K562 (cell line): Measurements from ENCODE around the gene ABCC9. TPM values are rescaled to one million over a fixed set of nuclear protein-coding genes. Genes with fewer than 3 reads are reported as not detected.

ENCODE experiments used
- FOXK1 ChIP-seq: sonication (generic); formaldehyde crosslinking; IDR thresholded peaks from 2 replicates; pipeline ENCODE4 v1.8.0; 2022; ENCODE audit warnings: missing genetic modification reagents, mild to moderate bottlenecking, borderline replicate concordance
- GTF2F1 ChIP-seq: IDR thresholded peaks from 2 replicates; pipeline ENCODE4 v1.6.1; 2011; ENCODE audit warnings: low read depth, low read length, improper control_type of control experiment
- NFATC3 ChIP-seq: fragments of 450-650 bp; IDR thresholded peaks from 2 replicates; pipeline ENCODE4 v1.6.1; 2017; ENCODE audit warnings: mild to moderate bottlenecking
- POLR2H ChIP-seq: IDR thresholded peaks from 2 replicates; pipeline ENCODE4 v1.6.1; 2016; ENCODE audit warnings: missing genetic modification characterization, low read depth, mild to moderate bottlenecking, control low read depth, missing compliant biosample characterization, moderate library complexity
- RB1 ChIP-seq: fragments of 450-650 bp; IDR thresholded peaks from 2 replicates; pipeline ENCODE4 v1.6.1; 2017; ENCODE audit warnings: low read depth, mild to moderate bottlenecking
- ZNF766 ChIP-seq: fragments of 200-800 bp; sonication (Bioruptor generic); conservative IDR thresholded peaks from 2 replicates; pipeline ENCODE4 v1.6.1; 2016; ENCODE audit warnings: missing genetic modification characterization, missing compliant biosample characterization
- polyA plus RNA-seq, 8 experiments: library from polyadenylated mRNA; depleted of rRNA in 4 of 8; stranded (reverse) in 5 of 8; unstranded in 3 of 8; fragments of >200 nt; fragmentation: Nextera tagmentation in 2 of 8; fragmentation: Illumina TruSeq in 1 of 8; extraction: Ambion mirVana in 2 of 8; extraction: Trizol in 1 of 8; gene quantifications; 2 replicates each; pipeline versions ENCODE4 v1.2.1 to v1.2.3, GENCODE V29; 2011 to 2014; ENCODE audit warnings: inconsistent platforms in 1 of 8, missing spikeins in 1 of 8
- total RNA-seq, 7 experiments: library from RNA; depleted of rRNA in 6 of 7; stranded (reverse); fragments of >200 nt in 6 of 7; fragmentation: Illumina TruSeq in 2 of 7; extraction: Trizol in 2 of 7; gene quantifications; 2 replicates each; pipeline versions ENCODE4 v1.2.1 to v1.2.3, GENCODE V29; 2011 to 2021; ENCODE audit warnings: low replicate concordance in 1 of 7
- TF ChIP-seq, protein P1 (sequence below): sonication (generic); formaldehyde crosslinking; IDR thresholded peaks from 2 replicates; pipeline ENCODE4 v1.8.0; 2022; ENCODE audit warnings: mild to moderate bottlenecking, missing genetic modification reagents
- TF ChIP-seq, protein P2 (sequence below): sonication (generic); formaldehyde crosslinking; IDR thresholded peaks from 2 replicates; pipeline ENCODE4 v1.5.0; 2020; ENCODE audit warnings: missing genetic modification reagents

The ABCC9 gene
- total and polyA plus RNA-seq, 9 of the 15 experiments (the other 6 are each of a cell fraction or from before 2014, with no cell fraction given): 0.05 to 0.40 (median 0.18) TPM

DNA sequence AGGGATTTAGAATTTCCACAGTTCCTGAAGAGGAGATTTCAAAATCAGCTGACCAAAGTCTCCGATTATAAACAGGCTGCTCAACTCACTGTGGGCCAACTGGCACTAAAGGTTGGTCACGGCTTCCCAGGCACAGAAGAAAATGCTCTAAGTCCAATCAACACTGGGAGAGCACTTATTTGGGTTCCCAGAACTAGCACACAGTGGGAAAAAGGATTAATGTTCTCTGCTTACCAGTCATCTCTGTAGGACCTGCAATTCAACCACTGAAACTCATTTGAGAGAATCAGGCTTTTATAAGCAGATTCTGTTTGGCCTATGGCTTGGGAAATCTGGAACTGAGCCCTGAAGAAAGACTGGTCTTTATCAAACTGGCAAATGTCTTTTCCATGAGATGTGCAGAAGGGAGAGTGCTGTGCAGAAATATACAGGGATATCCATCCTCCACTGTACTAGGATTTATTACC, 49.4 kb downstream of the ABCC9 start (continued):
- TF ChIP-seq, protein P1, sequence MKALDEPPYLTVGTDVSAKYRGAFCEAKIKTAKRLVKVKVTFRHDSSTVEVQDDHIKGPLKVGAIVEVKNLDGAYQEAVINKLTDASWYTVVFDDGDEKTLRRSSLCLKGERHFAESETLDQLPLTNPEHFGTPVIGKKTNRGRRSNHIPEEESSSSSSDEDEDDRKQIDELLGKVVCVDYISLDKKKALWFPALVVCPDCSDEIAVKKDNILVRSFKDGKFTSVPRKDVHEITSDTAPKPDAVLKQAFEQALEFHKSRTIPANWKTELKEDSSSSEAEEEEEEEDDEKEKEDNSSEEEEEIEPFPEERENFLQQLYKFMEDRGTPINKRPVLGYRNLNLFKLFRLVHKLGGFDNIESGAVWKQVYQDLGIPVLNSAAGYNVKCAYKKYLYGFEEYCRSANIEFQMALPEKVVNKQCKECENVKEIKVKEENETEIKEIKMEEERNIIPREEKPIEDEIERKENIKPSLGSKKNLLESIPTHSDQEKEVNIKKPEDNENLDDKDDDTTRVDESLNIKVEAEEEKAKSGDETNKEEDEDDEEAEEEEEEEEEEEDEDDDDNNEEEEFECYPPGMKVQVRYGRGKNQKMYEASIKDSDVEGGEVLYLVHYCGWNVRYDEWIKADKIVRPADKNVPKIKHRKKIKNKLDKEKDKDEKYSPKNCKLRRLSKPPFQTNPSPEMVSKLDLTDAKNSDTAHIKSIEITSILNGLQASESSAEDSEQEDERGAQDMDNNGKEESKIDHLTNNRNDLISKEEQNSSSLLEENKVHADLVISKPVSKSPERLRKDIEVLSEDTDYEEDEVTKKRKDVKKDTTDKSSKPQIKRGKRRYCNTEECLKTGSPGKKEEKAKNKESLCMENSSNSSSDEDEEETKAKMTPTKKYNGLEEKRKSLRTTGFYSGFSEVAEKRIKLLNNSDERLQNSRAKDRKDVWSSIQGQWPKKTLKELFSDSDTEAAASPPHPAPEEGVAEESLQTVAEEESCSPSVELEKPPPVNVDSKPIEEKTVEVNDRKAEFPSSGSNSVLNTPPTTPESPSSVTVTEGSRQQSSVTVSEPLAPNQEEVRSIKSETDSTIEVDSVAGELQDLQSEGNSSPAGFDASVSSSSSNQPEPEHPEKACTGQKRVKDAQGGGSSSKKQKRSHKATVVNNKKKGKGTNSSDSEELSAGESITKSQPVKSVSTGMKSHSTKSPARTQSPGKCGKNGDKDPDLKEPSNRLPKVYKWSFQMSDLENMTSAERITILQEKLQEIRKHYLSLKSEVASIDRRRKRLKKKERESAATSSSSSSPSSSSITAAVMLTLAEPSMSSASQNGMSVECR (CRISPR knock-in tag): no peak
- no peak for TF ChIP-seq FOXK1
- no peak for TF ChIP-seq GTF2F1
- TF ChIP-seq POLR2H (tag): no peak
- TF ChIP-seq, protein P2, sequence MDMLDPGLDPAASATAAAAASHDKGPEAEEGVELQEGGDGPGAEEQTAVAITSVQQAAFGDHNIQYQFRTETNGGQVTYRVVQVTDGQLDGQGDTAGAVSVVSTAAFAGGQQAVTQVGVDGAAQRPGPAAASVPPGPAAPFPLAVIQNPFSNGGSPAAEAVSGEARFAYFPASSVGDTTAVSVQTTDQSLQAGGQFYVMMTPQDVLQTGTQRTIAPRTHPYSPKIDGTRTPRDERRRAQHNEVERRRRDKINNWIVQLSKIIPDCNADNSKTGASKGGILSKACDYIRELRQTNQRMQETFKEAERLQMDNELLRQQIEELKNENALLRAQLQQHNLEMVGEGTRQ (CRISPR knock-in tag): no peak
- no peak for TF ChIP-seq ZNF766
- TF ChIP-seq NFATC3: no peak
- TF ChIP-seq RB1: no peak
